H1 (cell line): Measurements from ENCODE around the gene DLX2. TPM values are rescaled to one million over a fixed set of nuclear protein-coding genes. Genes with fewer than 3 reads are reported as not detected.

Source experiments
- CTCF ChIA-PET: fragments of 300-600 bp; sonication (Branson Sonifier 250); formaldehyde crosslinking; loops from one replicate; lab custom pipeline; 2021; ENCODE audit not compliant: partially characterized antibody; lab: Charles Lee
- POLR2A ChIA-PET: fragments of 300-600 bp; sonication (Branson Sonifier 250); formaldehyde crosslinking; loops from one replicate; lab custom pipeline; 2021; ENCODE audit warnings: inconsistent platforms; ENCODE audit not compliant: partially characterized antibody; lab: Charles Lee
- DNase-seq, 2 experiments: peaks; one replicate each; pipeline versions ENCODE4 v3.0.0 to v3.0.0-alpha.2; 2010 to 2022; ENCODE audit warnings: low spot score in 2 of 2, low read depth in 1 of 2, mixed read lengths in 1 of 2
- FAIRE-seq: peaks from 2 replicates; lab custom pipeline; 2011; peaks lifted over from hg19 to GRCh38; lab: Jason Lieb, UNC
- H2AFZ ChIP-seq: 2 replicates; pipeline ENCODE4 v1.8.1; 2012; ENCODE audit warnings: low read length, inconsistent platforms
- H2AK5ac ChIP-seq: 2 replicates; pipeline ENCODE4 v1.6.1; 2013; ENCODE audit warnings: low read depth, low read length
- H2BK120ac ChIP-seq: replicated peaks from 2 replicates; pipeline ENCODE3; 2013; ENCODE audit warnings: low read depth, low read length, inconsistent platforms
- H2BK12ac ChIP-seq: 2 replicates; pipeline ENCODE4 v1.6.1; 2013; ENCODE audit warnings: low read depth, low read length
- H2BK15ac ChIP-seq: 2 replicates; pipeline ENCODE4 v1.6.1; 2013; ENCODE audit warnings: low read length
- H2BK20ac ChIP-seq: 2 replicates; pipeline ENCODE4 v1.6.1; 2013; ENCODE audit warnings: low read length
- H2BK5ac ChIP-seq: 2 replicates; pipeline ENCODE4 v1.6.1; 2013; ENCODE audit warnings: low read depth, low read length
- H3K14ac ChIP-seq: 2 replicates; pipeline ENCODE4 v1.6.1; 2013; ENCODE audit warnings: inconsistent platforms; ENCODE audit not compliant: insufficient read length
- H3K18ac ChIP-seq: 2 replicates; pipeline ENCODE4 v1.6.1; 2013; ENCODE audit warnings: low read length; ENCODE audit errors: extremely low read depth
- H3K23ac ChIP-seq: 2 replicates; pipeline ENCODE4 v1.6.1; 2013; ENCODE audit warnings: inconsistent platforms; ENCODE audit not compliant: insufficient read length
- H3K23me2 ChIP-seq: 2 replicates; pipeline ENCODE4 v1.6.1; 2013; ENCODE audit warnings: low read depth, low read length
- H3K27ac ChIP-seq: 2 replicates; pipeline ENCODE4 v1.6.1; 2011; ENCODE audit warnings: low read depth, low read length, inconsistent platforms
- H3K27me3 ChIP-seq, 4 experiments: replicated peaks in 1 of 4; 1 replicate in 1 of 4; 2 replicates in 3 of 4; pipeline versions ENCODE4 v1.6.1 to v1.8.1; 2011 to 2013; ENCODE audit warnings: low read length in 3 of 4, mild to moderate bottlenecking in 3 of 4, inconsistent platforms in 2 of 4, mixed read lengths in 2 of 4, moderate library complexity in 1 of 4; ENCODE audit not compliant: control insufficient read depth in 3 of 4, insufficient read depth in 3 of 4; ENCODE audit errors: extremely low read depth in 1 of 4
- H3K36me3 ChIP-seq, 4 experiments: 2 replicates each; pipeline versions ENCODE4 v1.6.1 to v1.8.1; 2011 to 2013; ENCODE audit warnings: mild to moderate bottlenecking in 4 of 4, low read length in 3 of 4, moderate library complexity in 2 of 4, control low read depth in 1 of 4, inconsistent platforms in 1 of 4; ENCODE audit not compliant: insufficient read depth in 4 of 4, control insufficient read depth in 2 of 4
- H3K4ac ChIP-seq: replicated peaks from 2 replicates; pipeline ENCODE3; 2013; ENCODE audit warnings: low read length, low read depth, mixed read lengths, inconsistent platforms; ENCODE audit not compliant: insufficient read length
- H3K4me1 ChIP-seq, 4 experiments: replicated peaks in 1 of 4; 1 replicate in 1 of 4; 2 replicates in 3 of 4; pipeline versions ENCODE4 v1.6.1 to v1.8.1; 2011 to 2013; ENCODE audit warnings: low read length in 3 of 4, inconsistent platforms in 2 of 4, mixed read lengths in 1 of 4; ENCODE audit not compliant: insufficient read depth in 4 of 4, control insufficient read depth in 3 of 4
- H3K4me2 ChIP-seq, 2 experiments: 2 replicates each; pipeline versions ENCODE4 v1.6.1 to v1.8.1; 2011 to 2013; ENCODE audit warnings: low read depth in 2 of 2, low read length in 2 of 2, control low read depth in 1 of 2, inconsistent platforms in 1 of 2, mild to moderate bottlenecking in 1 of 2; ENCODE audit not compliant: insufficient read depth in 1 of 2
- H3K4me3 ChIP-seq, 4 experiments: fragments of 200-600, 300-600 bp in 1 of 4; sonication (generic), shearing (Covaris generic), sonication (Bioruptor Twin) in 1 of 4; 2 replicates each; pipeline versions ENCODE4 v1.5.1 to v1.8.1; 2011 to 2016; ENCODE audit warnings: low read length in 4 of 4, low read depth in 3 of 4, control low read depth in 2 of 4, inconsistent platforms in 2 of 4, mild to moderate bottlenecking in 2 of 4, mixed read lengths in 1 of 4, moderate library complexity in 1 of 4; ENCODE audit not compliant: insufficient read depth in 2 of 4; ENCODE audit errors: extremely low read depth in 1 of 4
- H3K56ac ChIP-seq: replicated peaks from 2 replicates; pipeline ENCODE3; 2013; ENCODE audit warnings: low read depth, mild to moderate bottlenecking, mixed read lengths, low read length, inconsistent platforms; ENCODE audit not compliant: insufficient read length
- H3K79me1 ChIP-seq: 2 replicates; pipeline ENCODE4 v1.6.1; 2013; ENCODE audit warnings: low read depth, low read length, control low read depth
- H3K79me2 ChIP-seq, 2 experiments: 2 replicates each; pipeline versions ENCODE4 v1.6.1 to v1.8.1; 2012 to 2013; ENCODE audit warnings: low read length in 2 of 2, mild to moderate bottlenecking in 2 of 2, inconsistent platforms in 1 of 2; ENCODE audit not compliant: insufficient read depth in 2 of 2, control insufficient read depth in 1 of 2
- H3K9ac ChIP-seq, 4 experiments: replicated peaks in 1 of 4; 1 replicate in 1 of 4; 2 replicates in 3 of 4; pipeline versions ENCODE4 v1.6.1 to v1.8.1; 2011 to 2013; ENCODE audit warnings: low read depth in 3 of 4, low read length in 3 of 4, control low read depth in 2 of 4, mild to moderate bottlenecking in 2 of 4, moderate library complexity in 2 of 4, inconsistent platforms in 1 of 4; ENCODE audit errors: extremely low read depth in 1 of 4
- H3K9me3 ChIP-seq, 2 experiments: 2 replicates each; pipeline versions ENCODE4 v1.6.1 to v1.8.1; 2012 to 2013; ENCODE audit warnings: mild to moderate bottlenecking in 2 of 2, moderate library complexity in 2 of 2, control low read depth in 1 of 2, inconsistent platforms in 1 of 2, low read depth in 1 of 2, low read length in 1 of 2, mixed read lengths in 1 of 2; ENCODE audit not compliant: insufficient read depth in 2 of 2
- H4K20me1 ChIP-seq, 2 experiments: replicated peaks in 1 of 2; 2 replicates each; pipeline versions ENCODE3 to v1.8.1; 2011 to 2013; ENCODE audit warnings: inconsistent platforms in 2 of 2, low read length in 2 of 2, mild to moderate bottlenecking in 1 of 2; ENCODE audit not compliant: insufficient read depth in 2 of 2, control insufficient read depth in 1 of 2
- H4K5ac ChIP-seq: 2 replicates; pipeline ENCODE4 v1.6.1; 2013; ENCODE audit warnings: low read length, low read depth, mixed read lengths, inconsistent platforms; ENCODE audit not compliant: insufficient read length
- H4K8ac ChIP-seq: 2 replicates; pipeline ENCODE4 v1.8.0; 2013; ENCODE audit warnings: mild to moderate bottlenecking, moderate library complexity, low read length, inconsistent platforms; ENCODE audit not compliant: insufficient read depth; ENCODE audit errors: extremely low read depth
- H4K91ac ChIP-seq: replicated peaks from 2 replicates; pipeline ENCODE3; 2013; ENCODE audit warnings: low read length, mixed read lengths, inconsistent platforms; ENCODE audit not compliant: insufficient read length
- ASH2L ChIP-seq: fragments of 200-600, 300-600 bp; sonication (generic); IDR thresholded peaks from one replicate; pipeline ENCODE4 v1.7.1; 2017; ENCODE audit warnings: low read length
- BRCA1 ChIP-seq: IDR thresholded peaks from 2 replicates; pipeline ENCODE4 v1.6.1; 2012; ENCODE audit warnings: low read depth, low read length, improper control_type of control experiment
- CEBPB ChIP-seq: IDR thresholded peaks from 2 replicates; pipeline ENCODE4 v1.6.1; 2012; ENCODE audit warnings: low read depth, low read length
- CREB1 ChIP-seq: IDR thresholded peaks from 2 replicates; pipeline ENCODE4 v1.6.1; 2012; ENCODE audit warnings: inconsistent platforms
- EGR1 ChIP-seq: IDR thresholded peaks from 2 replicates; pipeline ENCODE4 v1.6.1; 2011; ENCODE audit warnings: low read depth, low read length, borderline replicate concordance
- GABPA ChIP-seq: IDR thresholded peaks from 2 replicates; pipeline ENCODE4 v1.6.1; 2011; ENCODE audit warnings: mild to moderate bottlenecking, low read length, moderate library complexity, borderline replicate concordance; ENCODE audit not compliant: insufficient read depth
- JUN ChIP-seq: IDR thresholded peaks from 2 replicates; pipeline ENCODE4 v1.6.1; 2011; ENCODE audit warnings: low read depth, mild to moderate bottlenecking, improper control_type of control experiment, low read length
- MAX ChIP-seq: IDR thresholded peaks from 2 replicates; pipeline ENCODE4 v1.6.1; 2012; ENCODE audit warnings: inconsistent platforms
- NANOG ChIP-seq: IDR thresholded peaks from 2 replicates; pipeline ENCODE4 v1.6.1; 2011; ENCODE audit warnings: low read length, low read depth, mild to moderate bottlenecking, inconsistent platforms; ENCODE audit not compliant: insufficient read depth, poor library complexity, severe bottlenecking
- POLR2A ChIP-seq, 2 experiments: IDR thresholded peaks; 1 replicate in 1 of 2; 2 replicates in 1 of 2; pipeline ENCODE4 v1.6.1; 2011; ENCODE audit warnings: low read depth in 2 of 2, low read length in 2 of 2, mild to moderate bottlenecking in 2 of 2; ENCODE audit errors: control extremely low read depth in 1 of 2
- SIRT6 ChIP-seq: IDR thresholded peaks from one replicate; pipeline ENCODE4 v1.7.1; 2012; ENCODE audit warnings: low read length, inconsistent platforms
- SP2 ChIP-seq: IDR thresholded peaks from 2 replicates; pipeline ENCODE4 v1.6.1; 2012; ENCODE audit warnings: mild to moderate bottlenecking, low read length, inconsistent platforms
- SP4 ChIP-seq: IDR thresholded peaks from 2 replicates; pipeline ENCODE4 v1.6.1; 2012; ENCODE audit warnings: low read length, inconsistent platforms
- TEAD4 ChIP-seq: IDR thresholded peaks from 2 replicates; pipeline ENCODE4 v1.6.1; 2012; ENCODE audit warnings: low read depth, low read length, inconsistent platforms, mixed read lengths
- WGBS, 2 experiments: shearing (Covaris generic) in 1 of 2; methylation state at CpG; one replicate each; pipeline versions ENCODE4 v1.1.6 to v1.1.7; 2013 to 2015; ENCODE audit warnings: low lambda C conversion rate in 2 of 2, mixed read lengths in 2 of 2, inconsistent platforms in 1 of 2, low coverage in 1 of 2, missing lambda C conversion rate in 1 of 2; ENCODE audit not compliant: insufficient replicate concordance in 2 of 2, insufficient coverage in 1 of 2, insufficient read length in 1 of 2; ENCODE audit errors: extremely low coverage in 1 of 2, missing lambda C conversion rate in 1 of 2; 5-methylcytosine and 5-hydroxymethylcytosine counted together
- polyA plus RNA-seq, 7 experiments: library from polyadenylated mRNA; depleted of rRNA in 3 of 7; stranded (reverse) in 5 of 7; unstranded in 2 of 7; fragments of >200 nt in 5 of 7; fragments of 200-250 nt in 2 of 7; gene quantifications; 1 replicate in 5 of 7; 2 replicates in 1 of 7; 4 replicates in 1 of 7; pipeline versions ENCODE4 v1.2.1 to v1.2.3, GENCODE V29; 2011 to 2013; ENCODE audit warnings: missing spikeins in 2 of 7, mixed read lengths in 2 of 7
- total RNA-seq: library from RNA; stranded (reverse); fragmentation: NEBNext Ultra II Directional; extraction: Animal tissue kit (Norgen Biotek cat#: 25700); gene quantifications from 2 replicates; pipeline ENCODE4 v1.2.1, GENCODE V29; 2021

DLX2 gene
- total and polyA plus RNA-seq, 2 of the 8 experiments (the other 6 are each of a cell fraction or from before 2014, with no cell fraction given) = 0.45 TPM; not detected in 1

DNA sequence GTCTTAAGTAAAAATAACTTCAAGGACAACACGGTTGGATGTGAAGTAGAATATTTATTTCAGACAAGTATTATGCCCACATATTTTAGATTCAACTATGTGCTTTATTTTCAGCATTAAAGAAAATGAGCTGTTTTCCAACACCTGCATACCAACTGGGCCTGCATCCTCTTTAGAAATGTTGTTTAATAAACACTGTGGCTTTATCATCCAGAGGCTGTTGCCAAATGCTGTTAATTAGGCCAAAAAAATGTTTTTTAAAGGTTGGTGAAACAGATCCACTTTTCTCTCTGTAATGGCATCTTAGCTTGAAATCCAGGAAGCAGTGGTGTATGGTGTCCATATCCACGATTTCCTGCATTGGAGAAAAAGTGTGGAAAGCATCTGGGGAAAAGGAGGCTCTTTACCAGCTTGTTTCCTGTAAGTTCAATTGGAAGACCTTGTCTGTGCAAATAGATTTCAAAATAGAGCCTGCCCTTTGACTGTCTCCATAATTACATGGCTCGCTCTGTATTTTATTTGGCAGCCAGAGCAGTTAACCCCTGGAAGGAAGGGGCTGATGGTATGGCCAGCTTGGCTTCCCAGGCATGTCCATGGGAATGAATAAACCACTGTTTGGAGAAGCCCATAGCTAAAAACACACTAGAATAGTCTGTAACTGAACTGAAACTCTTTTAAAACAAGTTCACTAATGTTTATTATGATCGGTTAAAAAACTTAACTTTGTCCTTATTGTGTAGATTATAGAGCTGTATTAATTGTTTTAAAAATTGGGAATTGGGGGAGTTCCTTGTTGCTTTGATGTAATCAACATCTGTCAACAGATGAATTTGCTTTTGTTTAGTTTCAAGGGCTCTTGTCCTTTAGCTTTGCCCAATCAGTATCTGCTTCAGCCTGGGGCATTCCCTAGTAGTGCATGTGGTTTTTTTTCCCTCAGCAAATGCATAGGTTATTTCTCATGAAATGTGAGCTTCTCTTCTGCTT is 50.4 kb downstream of the DLX2 start:
- H4K5ac ChIP-seq = no peak overlapping the region
- H3K9ac ChIP-seq = no peak overlapping the region
- no peak for DNase-seq
- no peak overlapping the region for H2BK5ac ChIP-seq
- no peak overlapping the region for H2BK12ac ChIP-seq
- H2BK20ac ChIP-seq = no peak overlapping the region
- H3K14ac ChIP-seq = no peak overlapping the region
- no peak overlapping the region for H2BK120ac ChIP-seq
- H3K4me1 ChIP-seq = no peaks in the 10 kb centered on the region; a peak in 2 of 7 replicates
- H2BK15ac ChIP-seq = no peak overlapping the region
- H2AK5ac ChIP-seq = no peak overlapping the region
- no peaks in the 10 kb centered on the region for H3K9me3 ChIP-seq
- no peaks in the 10 kb centered on the region for H3K23me2 ChIP-seq
- CTCF ChIA-PET = interaction anchor here (0.9 to 1.7 kb wide), 7 partner anchors 8 to 75 kb away, joined by 3 to 4 read pairs (median 3); no protein-coding TSS in a partner anchor
- no peak overlapping the region for H3K27ac ChIP-seq
- H3K4me3 ChIP-seq = no peak overlapping the region
- WGBS, 2 experiments = 66% methylated on average over 4 of the region's 4 CpGs; no CpG with 5 or more reads in 1 of the 2 experiments
- H3K79me2 ChIP-seq = no peaks in the 10 kb centered on the region
- no peaks in the 10 kb centered on the region for H3K27me3 ChIP-seq
- POLR2A ChIA-PET = interaction anchor here (0.6 to 1.8 kb wide), 4 partner anchors 10 to 52 kb away, joined by 3 to 7 read pairs (median 3); no protein-coding TSS in a partner anchor
- no peak overlapping the region for H4K91ac ChIP-seq
- H3K4me2 ChIP-seq = no peak overlapping the region
- FAIRE-seq = no peak
- no peaks in the 10 kb centered on the region for H3K79me1 ChIP-seq
- no peaks in the 10 kb centered on the region for H4K20me1 ChIP-seq
- no peak overlapping the region for H2AFZ ChIP-seq
- no peak overlapping the region for H3K4ac ChIP-seq
- no peak overlapping the region for H3K18ac ChIP-seq
- H4K8ac ChIP-seq = no peak overlapping the region
- H3K23ac ChIP-seq = no peak overlapping the region
- no peak overlapping the region for H3K56ac ChIP-seq
- no peaks in the 10 kb centered on the region for H3K36me3 ChIP-seq
- TF ChIP-seq CREB1 = no peak
- TF ChIP-seq SIRT6 = no peak
- TF ChIP-seq MAX = no peak
- TF ChIP-seq JUN = no peak
- TF ChIP-seq TEAD4 = no peak
- no peak for TF ChIP-seq ASH2L
- TF ChIP-seq CEBPB = no peak
- TF ChIP-seq SP2 = no peak
- TF ChIP-seq BRCA1 = no peak
- TF ChIP-seq POLR2A (IDR thresholded peaks at IDR 0.05; ENCODE audit: control extremely low read depth in 1 of 2, low read depth in 2 of 2, low read length in 2 of 2) = no peak
- TF ChIP-seq EGR1 = no peak
- no peak for TF ChIP-seq GABPA
- TF ChIP-seq NANOG = no peak
- TF ChIP-seq SP4 = no peak
